ENCODE data around the gene CSF3R. TPM values are rescaled to one million over a fixed set of nuclear protein-coding genes. Genes with fewer than 3 reads are reported as not detected.

The CSF3R gene
- polyA plus RNA-seq, 3 donors = 270 to 1,537 (median 447) TPM

DNA sequence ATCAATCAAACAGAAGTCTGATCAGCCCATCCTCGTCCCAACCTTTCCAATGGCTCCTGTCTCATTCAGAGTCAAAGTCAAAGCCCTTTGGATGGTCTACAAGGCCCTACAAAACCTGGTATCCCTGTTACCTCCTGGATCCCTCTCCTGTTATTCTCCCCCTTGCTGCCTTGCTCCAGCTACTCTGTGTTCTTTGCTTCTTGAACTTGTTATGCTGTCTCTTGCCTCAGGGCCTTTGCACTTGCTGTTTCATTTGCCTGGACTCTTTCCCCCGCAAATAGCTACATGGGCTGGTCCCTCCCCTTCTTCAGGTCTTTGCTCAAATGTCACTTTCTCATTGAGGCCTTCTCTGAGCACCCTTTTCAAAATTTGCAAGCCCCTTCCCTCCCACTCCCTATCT, 1.4 kb upstream of the CSF3R start:
- Histone ChIP-seq H3K27me3 (ENCODE audit: control insufficient read depth in 2 of 2, insufficient read depth in 2 of 2, low read length in 2 of 2) (no peaks in the 10 kb centered on the region), H3K36me3 (replicated peaks in 1 of 2; ENCODE audit: control insufficient read depth in 1 of 2, insufficient read depth in 2 of 2, low read length in 2 of 2) (peaks cover 21 to 22% of the 10 kb centered on the region in 2 donors), H3K9ac (ENCODE audit: insufficient read depth, low read length, poor library complexity, severe bottlenecking) (no peak overlapping the region), H3K9me3 (replicated peaks in 1 of 2; ENCODE audit: control insufficient read depth in 1 of 2, insufficient read depth in 1 of 2, low read length in 2 of 2) (no peaks in the 10 kb centered on the region), H3K4me1 (ENCODE audit: control insufficient read depth in 1 of 2, insufficient read depth in 2 of 2, low read length in 2 of 2) (peaks cover 91 to 96% of the 10 kb centered on the region in 2 donors), H3K4me2 (replicated peaks; ENCODE audit: extremely low read depth, low read length, poor library complexity, severe bottlenecking) (no peak overlapping the region), H3K27ac (ENCODE audit: low read depth in 1 of 2, low read length in 2 of 2) (peak overlapping the region in 1 of 2 donors; percentile 94), H2AFZ (ENCODE audit: insufficient read depth, low read depth, low read length, poor library complexity, severe bottlenecking) (no peak overlapping the region), H3K79me2 (ENCODE audit: insufficient read depth, low read length) (peaks cover 41% of the 10 kb centered on the region), H3K4me3 (replicated peaks in 1 of 3; ENCODE audit: low read depth in 2 of 3, low read length in 3 of 3) (no peak overlapping the region), H4K20me1 (ENCODE audit: insufficient read depth, low read length) (peaks cover 22% of the 10 kb centered on the region)
- intact Hi-C loops (cut with micrococcal nuclease) = no loop called here
- TF ChIP-seq, protein P1, sequence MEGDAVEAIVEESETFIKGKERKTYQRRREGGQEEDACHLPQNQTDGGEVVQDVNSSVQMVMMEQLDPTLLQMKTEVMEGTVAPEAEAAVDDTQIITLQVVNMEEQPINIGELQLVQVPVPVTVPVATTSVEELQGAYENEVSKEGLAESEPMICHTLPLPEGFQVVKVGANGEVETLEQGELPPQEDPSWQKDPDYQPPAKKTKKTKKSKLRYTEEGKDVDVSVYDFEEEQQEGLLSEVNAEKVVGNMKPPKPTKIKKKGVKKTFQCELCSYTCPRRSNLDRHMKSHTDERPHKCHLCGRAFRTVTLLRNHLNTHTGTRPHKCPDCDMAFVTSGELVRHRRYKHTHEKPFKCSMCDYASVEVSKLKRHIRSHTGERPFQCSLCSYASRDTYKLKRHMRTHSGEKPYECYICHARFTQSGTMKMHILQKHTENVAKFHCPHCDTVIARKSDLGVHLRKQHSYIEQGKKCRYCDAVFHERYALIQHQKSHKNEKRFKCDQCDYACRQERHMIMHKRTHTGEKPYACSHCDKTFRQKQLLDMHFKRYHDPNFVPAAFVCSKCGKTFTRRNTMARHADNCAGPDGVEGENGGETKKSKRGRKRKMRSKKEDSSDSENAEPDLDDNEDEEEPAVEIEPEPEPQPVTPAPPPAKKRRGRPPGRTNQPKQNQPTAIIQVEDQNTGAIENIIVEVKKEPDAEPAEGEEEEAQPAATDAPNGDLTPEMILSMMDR (IDR thresholded peaks at IDR 0.05) = no peak
- WGBS (ENCODE audit: insufficient coverage) = 100% methylated on average over 2 of the region's 2 CpGs
- Mint-ChIP-seq H3K9me3 (peaks cover 0 to 4% (median 0%) of the 10 kb centered on the region in 7 donors), H3K36me3 (peaks cover 25 to 37% of the 10 kb centered on the region in 2 donors), H3K4me3 (no peak overlapping the region), H3K27me3 (ENCODE audit: low read depth in 3 of 3) (peaks cover 0 to 5% (median 0%) of the 10 kb centered on the region in 3 donors), H3K4me1 (peaks cover 91% of the 10 kb centered on the region), H3K27ac (peak overlapping the region in 6 of 7 donors; percentile 78 to 98 (median 86))
- DNase-seq = no peak

DNA sequence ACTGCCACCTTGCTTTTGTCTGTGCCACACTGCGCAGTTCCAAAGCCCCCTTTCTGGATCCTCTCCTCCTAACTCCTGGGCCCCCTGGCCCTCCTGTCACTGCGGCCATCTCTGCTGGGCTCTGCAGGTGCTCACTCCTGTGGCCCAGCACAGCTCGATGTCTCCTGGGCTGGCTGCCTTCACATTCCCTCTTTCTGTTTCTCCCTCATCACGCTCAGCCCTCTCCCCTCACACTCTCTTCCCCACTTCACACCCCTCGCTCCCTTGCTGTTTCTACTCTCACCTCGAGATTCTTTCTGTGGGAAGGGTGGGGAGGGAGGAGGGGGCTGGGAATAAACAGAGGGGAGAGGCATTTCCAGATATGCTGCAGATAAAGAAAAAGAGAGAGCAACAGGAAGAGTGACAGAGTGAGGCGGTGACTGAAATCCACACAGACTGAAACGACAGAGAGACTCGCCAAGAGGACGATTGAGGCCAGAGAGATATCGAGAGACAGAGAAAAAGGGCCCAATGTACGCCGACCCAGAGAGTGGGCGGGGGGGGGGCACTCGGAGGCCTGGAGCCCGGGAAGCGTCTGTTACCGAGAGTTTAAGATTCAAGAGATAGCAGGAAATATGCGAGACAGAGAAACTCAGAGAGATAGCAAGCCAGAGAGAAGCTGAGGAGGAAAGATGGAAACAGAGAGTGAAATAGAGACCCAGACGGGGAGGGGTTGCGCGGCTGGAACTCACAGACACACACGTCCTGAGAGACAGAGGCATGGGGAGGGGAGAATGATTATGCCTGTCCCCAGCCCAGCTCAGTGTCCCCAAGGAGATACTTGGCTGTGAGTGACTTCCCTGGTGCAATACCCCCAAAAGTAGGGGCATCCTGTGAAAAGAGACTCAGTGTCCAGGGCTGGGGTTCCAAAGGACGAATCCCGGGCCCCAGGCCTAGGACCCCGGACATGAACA, 666 bp downstream of the CSF3R start:
- TF ChIP-seq, protein P1 (IDR thresholded peaks at IDR 0.05) = no peak
- Mint-ChIP-seq H3K36me3 (peaks cover 38 to 54% of the 10 kb centered on the region in 2 donors), H3K4me1 (peaks cover 81% of the 10 kb centered on the region), H3K27ac (peak overlapping the region; percentile 91 to 97 (median 96)), H3K9me3 (peaks cover 0 to 2% (median 0%) of the 10 kb centered on the region in 7 donors), H3K4me3 (peak overlapping the region; percentile 98 to 100), H3K27me3 (ENCODE audit: low read depth in 3 of 3) (peaks cover 0 to 3% (median 0%) of the 10 kb centered on the region in 3 donors)
- H3K79me2 ChIP-seq (ENCODE audit: insufficient read depth, low read length) = peaks cover 50% of the 10 kb centered on the region
- peak overlapping the region; percentile 64 to 98 (median 82) for H3K4me3 ChIP-seq (replicated peaks in 1 of 3; ENCODE audit: low read depth in 2 of 3, low read length in 3 of 3)
- H4K20me1 ChIP-seq (ENCODE audit: insufficient read depth, low read length) = peaks cover 39% of the 10 kb centered on the region
- H3K4me1 ChIP-seq (ENCODE audit: control insufficient read depth in 1 of 2, insufficient read depth in 2 of 2, low read length in 2 of 2) = peaks cover 73 to 85% of the 10 kb centered on the region in 2 donors
- H3K4me2 ChIP-seq (replicated peaks; ENCODE audit: extremely low read depth, low read length, poor library complexity, severe bottlenecking) = peak overlapping the region; percentile 89
- no peak for DNase-seq
- no peaks in the 10 kb centered on the region for H3K9me3 ChIP-seq (replicated peaks in 1 of 2; ENCODE audit: control insufficient read depth in 1 of 2, insufficient read depth in 1 of 2, low read length in 2 of 2)
- 4% methylated on average over 20 of the region's 26 CpGs for whole genome bisulfite sequencing (ENCODE audit: insufficient coverage)
- H2AFZ ChIP-seq (ENCODE audit: insufficient read depth, low read depth, low read length, poor library complexity, severe bottlenecking) = peak overlapping the region; percentile 90
- no peaks in the 10 kb centered on the region for H3K27me3 ChIP-seq (ENCODE audit: control insufficient read depth in 2 of 2, insufficient read depth in 2 of 2, low read length in 2 of 2)
- intact Hi-C loops (cut with micrococcal nuclease) = no loop called here
- H3K27ac ChIP-seq (ENCODE audit: low read depth in 1 of 2, low read length in 2 of 2) = peak overlapping the region; percentile 92 to 98
- peaks cover 33 to 42% of the 10 kb centered on the region in 2 donors for H3K36me3 ChIP-seq (replicated peaks in 1 of 2; ENCODE audit: control insufficient read depth in 1 of 2, insufficient read depth in 2 of 2, low read length in 2 of 2)
- H3K9ac ChIP-seq (ENCODE audit: insufficient read depth, low read length, poor library complexity, severe bottlenecking) = peak overlapping the region; percentile 92
